ENCODE results near the gene MBTPS2.
"Not testable (repeated sequence)": the region's sequence is repeated elsewhere in the genome, so short reads cannot be mapped to it uniquely, and the experiment has no call there.

MBTPS2 gene

GRCh38 chrX:21839334-21840192 is at the start of gene MBTPS2:
Gene MBTPS2 (plus strand): TSS chrX:21839617. CDS start chrX:21839735, 118 bp downstream.
- DNase-seq, result peak in 55 of 56 donors; percentile 5 to 84 (median 67)

- no peak for DNase-seq
Observed at GRCh38 chrX:21798677-21799219, 40.7 kb upstream of the MBTPS2 start.

GRCh38 chrX:21799767-21800166 is 39.6 kb upstream of the MBTPS2 start:
- no peak for DNase-seq

GRCh38 chrX:21800344-21800770 is 39.1 kb upstream of the MBTPS2 start:
- DNase-seq, result no peak

GRCh38 chrX:21802054-21802670 is 37.3 kb upstream of the MBTPS2 start:
- no peak for DNase-seq

- DNase-seq, result no peak
Observed at GRCh38 chrX:21802839-21803238, 36.6 kb upstream of the MBTPS2 start.

GRCh38 chrX:21806691-21807090 is 32.7 kb upstream of the MBTPS2 start:
- no peak for DNase-seq

GRCh38 chrX:21811832-21812231 is 27.6 kb upstream of the MBTPS2 start:
- DNase-seq, result no peak

- no peak for DNase-seq
Observed at GRCh38 chrX:21812628-21813027, 26.8 kb upstream of the MBTPS2 start.

- no peak for DNase-seq
Observed at GRCh38 chrX:21813612-21814368, 25.6 kb upstream of the MBTPS2 start.

GRCh38 chrX:21816136-21816535 is 23.3 kb upstream of the MBTPS2 start:
- no peak for DNase-seq

GRCh38 chrX:21820170-21820569 is 19.2 kb upstream of the MBTPS2 start:
- DNase-seq, result not testable (repeated sequence)

GRCh38 chrX:21821875-21822274 is 17.5 kb upstream of the MBTPS2 start:
- DNase-seq, result no peak

- no peak for DNase-seq
Observed at GRCh38 chrX:21831496-21831895, 7.9 kb upstream of the MBTPS2 start.

- DNase-seq, result peak in 12 of 56 donors; percentile 0 to 21 (median 0)
Observed at GRCh38 chrX:21837056-21837455, 2.4 kb upstream of the MBTPS2 start.

GRCh38 chrX:21838937-21839333 is 482 bp upstream of the MBTPS2 start:
- DNase-seq, result no peak

GRCh38 chrX:21840193-21840545 is 752 bp downstream of the MBTPS2 start:
- peak in 3 of 56 donors; percentile 0 to 2 (median 0) for DNase-seq

GRCh38 chrX:21843179-21843578 is 3.8 kb downstream of the MBTPS2 start:
- DNase-seq, result no peak

- no peak for DNase-seq
Observed at GRCh38 chrX:21845096-21845495, 5.7 kb downstream of the MBTPS2 start.

- DNase-seq, result no peak
Observed at GRCh38 chrX:21847342-21847741, 7.9 kb downstream of the MBTPS2 start.

GRCh38 chrX:21853578-21853977 is 14.2 kb downstream of the MBTPS2 start:
- DNase-seq, result no peak

- no peak for DNase-seq
Observed at GRCh38 chrX:21855937-21856415, 16.6 kb downstream of the MBTPS2 start, which contains the start of gene YY2. Gene YY2 (plus strand): TSS chrX:21855987. CDS start chrX:21856485, 498 bp downstream.
